ENCODE results near the gene IFNA5. TPM values are rescaled to one million over a fixed set of nuclear protein-coding genes. Genes with fewer than 3 reads are reported as not detected.
A peak's percentile ranks its signal among the peaks of the same experiment; 100 is the strongest.

IFNA5 gene
- total and polyA plus RNA-seq, 8 donors = not detected

GRCh38 chr9:21316860-21317259 is 11.7 kb upstream of the IFNA5 start:
- FAIRE-seq (no peak), ATAC-seq (no peak)
- intact Hi-C loops (cut with DNase I) = no loop called here

DNA sequence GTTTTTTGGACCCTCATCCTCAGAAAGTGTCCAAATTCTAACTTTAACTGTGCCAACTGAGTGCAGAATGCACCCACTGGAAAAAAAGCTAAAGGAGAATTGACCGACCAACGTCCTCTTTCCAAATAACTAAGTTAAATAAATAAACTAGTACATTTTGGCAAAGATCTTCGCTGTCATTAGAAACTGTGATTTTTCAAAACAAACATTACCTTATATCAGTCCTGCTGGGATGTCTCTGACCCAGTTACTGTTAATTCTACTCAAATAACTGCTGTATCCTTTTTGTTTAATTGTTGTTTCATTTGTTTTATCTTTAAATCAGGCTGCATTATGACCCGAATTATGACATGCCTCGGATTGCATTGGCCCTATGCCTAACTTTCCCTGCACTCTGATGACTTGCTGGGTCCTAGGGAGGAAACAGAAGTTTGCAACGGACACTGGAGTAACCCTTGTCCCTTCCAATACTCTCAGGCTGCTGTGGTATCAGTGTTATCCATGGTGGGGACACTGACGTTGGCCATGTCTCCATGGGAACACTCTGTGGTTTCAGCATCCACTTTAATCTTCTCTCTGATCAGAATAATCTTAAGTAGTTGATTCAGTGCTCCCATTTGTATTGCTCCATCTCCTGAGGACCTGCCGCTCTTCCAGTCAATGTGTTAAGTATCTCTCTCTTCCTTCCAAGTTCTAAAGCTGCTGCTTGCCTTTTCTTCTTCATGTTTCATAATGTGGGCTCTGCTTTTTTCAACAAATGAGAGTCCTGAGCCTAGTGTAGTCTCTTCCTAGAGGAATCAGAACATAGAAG is 11.1 kb upstream of the IFNA5 start:
- Histone ChIP-seq H3K27ac (no peak overlapping the region), H3K9me3 (no peaks in the 10 kb centered on the region), H3K36me3 (no peaks in the 10 kb centered on the region), H3K27me3 (no peaks in the 10 kb centered on the region), H3K4me3 (no peak overlapping the region), H3K4me1 (no peaks in the 10 kb centered on the region)
- DNase-seq (no peak), ATAC-seq (no peak), FAIRE-seq (no peak)
- intact Hi-C loops (cut with DNase I) = no loop called here
- TF ChIP-seq, protein P1, sequence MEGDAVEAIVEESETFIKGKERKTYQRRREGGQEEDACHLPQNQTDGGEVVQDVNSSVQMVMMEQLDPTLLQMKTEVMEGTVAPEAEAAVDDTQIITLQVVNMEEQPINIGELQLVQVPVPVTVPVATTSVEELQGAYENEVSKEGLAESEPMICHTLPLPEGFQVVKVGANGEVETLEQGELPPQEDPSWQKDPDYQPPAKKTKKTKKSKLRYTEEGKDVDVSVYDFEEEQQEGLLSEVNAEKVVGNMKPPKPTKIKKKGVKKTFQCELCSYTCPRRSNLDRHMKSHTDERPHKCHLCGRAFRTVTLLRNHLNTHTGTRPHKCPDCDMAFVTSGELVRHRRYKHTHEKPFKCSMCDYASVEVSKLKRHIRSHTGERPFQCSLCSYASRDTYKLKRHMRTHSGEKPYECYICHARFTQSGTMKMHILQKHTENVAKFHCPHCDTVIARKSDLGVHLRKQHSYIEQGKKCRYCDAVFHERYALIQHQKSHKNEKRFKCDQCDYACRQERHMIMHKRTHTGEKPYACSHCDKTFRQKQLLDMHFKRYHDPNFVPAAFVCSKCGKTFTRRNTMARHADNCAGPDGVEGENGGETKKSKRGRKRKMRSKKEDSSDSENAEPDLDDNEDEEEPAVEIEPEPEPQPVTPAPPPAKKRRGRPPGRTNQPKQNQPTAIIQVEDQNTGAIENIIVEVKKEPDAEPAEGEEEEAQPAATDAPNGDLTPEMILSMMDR (IDR thresholded peaks at IDR 0.05) = no peak
- WGBS, 2 donors = 19 to 22% methylated on average over 8 of the region's 8 CpGs

More at GRCh38 chr9:21316860-21317259, 11.7 kb upstream of the IFNA5 start:
- 5 to 8% methylated on average over 3 of the region's 3 CpGs for WGBS, 2 donors
- Histone ChIP-seq H3K4me3 (no peak overlapping the region), H3K9me3 (no peaks in the 10 kb centered on the region), H3K27ac (no peak overlapping the region), H3K36me3 (no peaks in the 10 kb centered on the region), H3K27me3 (no peaks in the 10 kb centered on the region), H3K4me1 (no peaks in the 10 kb centered on the region)
- TF ChIP-seq, protein P1 (IDR thresholded peaks at IDR 0.05) = no peak
- DNase-seq = no peak

DNA sequence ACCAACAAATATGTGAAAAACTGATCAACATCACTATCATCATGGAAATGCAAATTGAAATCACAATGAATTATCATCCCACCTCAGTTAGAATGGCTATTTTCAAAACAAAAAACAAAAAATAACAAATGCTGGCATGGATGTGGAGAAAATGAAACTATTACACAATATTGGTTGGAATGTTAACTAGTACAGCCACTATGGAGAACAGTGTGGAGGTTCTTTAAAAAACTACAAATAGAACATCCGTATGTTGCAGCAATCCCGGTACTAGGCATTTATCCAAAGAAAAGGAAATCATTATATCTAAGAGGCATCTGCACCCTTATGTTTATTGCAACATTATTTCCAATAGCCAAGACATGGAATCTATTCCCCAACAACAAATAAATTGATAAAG is 9.0 kb upstream of the IFNA5 start:
- 74 to 85% methylated on average over 2 of the region's 2 CpGs for WGBS, 2 donors
- Histone ChIP-seq H3K27ac (no peak overlapping the region), H3K9me3 (no peaks in the 10 kb centered on the region), H3K4me1 (no peaks in the 10 kb centered on the region), H3K36me3 (no peaks in the 10 kb centered on the region), H3K4me3 (no peak overlapping the region), H3K27me3 (no peaks in the 10 kb centered on the region)
- intact Hi-C loops (cut with DNase I) = no loop called here
- FAIRE-seq (no peak), ATAC-seq (no peak), DNase-seq (no peak)
- TF ChIP-seq, protein P1 (IDR thresholded peaks at IDR 0.05) = no peak

DNA sequence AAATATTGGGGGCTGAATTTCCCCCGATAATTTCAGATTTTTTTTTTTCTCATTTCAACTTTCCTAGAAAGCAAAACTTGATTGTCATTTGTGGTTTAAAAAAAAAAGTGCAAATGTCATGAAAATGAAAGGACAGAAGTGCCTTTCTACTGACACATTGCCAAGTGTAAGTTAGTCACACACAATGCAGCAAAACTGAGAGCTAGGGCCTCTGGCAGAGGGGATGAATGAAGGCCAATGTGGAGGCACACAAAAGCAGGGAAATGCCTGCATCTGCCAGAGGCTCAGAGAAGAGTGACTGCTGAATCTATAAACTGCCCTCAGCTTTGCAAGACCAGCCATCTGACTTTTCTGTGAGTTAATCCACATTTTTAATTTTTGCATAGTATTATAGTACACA is 6.8 kb upstream of the IFNA5 start:
- Histone ChIP-seq H3K27me3 (no peaks in the 10 kb centered on the region), H3K27ac (no peak overlapping the region), H3K4me3 (no peak overlapping the region), H3K36me3 (no peaks in the 10 kb centered on the region), H3K9me3 (no peaks in the 10 kb centered on the region), H3K4me1 (no peaks in the 10 kb centered on the region)
- TF ChIP-seq, protein P1 (IDR thresholded peaks at IDR 0.05) = no peak
- DNase-seq (no peak), ATAC-seq (no peak), FAIRE-seq (no peak)
- intact Hi-C loops (cut with DNase I) = no loop called here
- WGBS, 2 donors = 69 to 82% methylated on average over 1 of the region's 1 CpG

DNA sequence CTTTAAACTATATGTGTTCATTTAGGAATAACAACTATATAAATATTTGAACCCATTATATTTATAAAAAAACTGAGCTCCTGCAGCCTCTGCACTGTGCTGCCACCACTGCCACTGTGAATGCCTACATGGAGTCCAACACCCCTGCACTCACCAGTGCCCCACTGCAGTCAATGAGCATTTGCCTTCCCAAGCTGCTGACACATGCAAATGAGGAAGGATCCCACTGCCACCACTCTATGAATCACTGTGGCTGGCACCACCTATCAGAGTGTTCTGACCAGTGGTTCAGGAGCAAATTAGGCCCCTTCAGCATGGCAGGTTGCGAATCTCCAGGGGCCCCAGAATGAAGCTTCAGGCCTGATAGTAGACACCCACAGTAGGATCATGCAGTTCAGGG is 9.1 kb downstream of the IFNA5 start:
- WGBS, 2 donors = 77 to 86% methylated on average over 1 of the region's 1 CpG
- TF ChIP-seq, protein P1 (IDR thresholded peaks at IDR 0.05) = no peak
- ATAC-seq (no peak), FAIRE-seq (no peak), DNase-seq (peak in 1 of 6 donors; percentile 4)
- Histone ChIP-seq H3K4me3 (no peak overlapping the region), H3K9me3 (no peaks in the 10 kb centered on the region), H3K36me3 (no peaks in the 10 kb centered on the region), H3K4me1 (no peaks in the 10 kb centered on the region), H3K27ac (no peak overlapping the region), H3K27me3 (peaks cover 0 to 5% (median 0%) of the 10 kb centered on the region in 4 donors)
- intact Hi-C loops (cut with DNase I) = no loop called here
